Activated CD4-positive, alpha-beta T cell treated with anti-CD3 and anti-CD28 coated beads, Interleukin-2, Interleukin-6, amounts not matched to agents 100 ng/mL and 50 ng/mL, durations not matched to agents 16 hours and 8 hours (primary cell): Measurements from ENCODE around the gene NELL1.
"Not testable (repeated sequence)": the region's sequence is repeated elsewhere in the genome, so short reads cannot be mapped to it uniquely, and the experiment has no call there.

Experiments
- DNase-seq: peaks from one replicate; pipeline ENCODE4 v3.0.0-alpha.2; 2020

Gene NELL1

GRCh38 chr11:21257461-21257860 lies 588.1 kb downstream of the NELL1 start:
- no peak for DNase-seq

- no peak for DNase-seq
Observed at GRCh38 chr11:21258414-21258813, 589.0 kb downstream of the NELL1 start.

- DNase-seq: no peak
Observed at GRCh38 chr11:21260101-21260500, 590.7 kb downstream of the NELL1 start.

- DNase-seq: no peak
Observed at GRCh38 chr11:21262992-21263391, 593.6 kb downstream of the NELL1 start.

GRCh38 chr11:21264125-21264524 lies 594.7 kb downstream of the NELL1 start:
- DNase-seq: no peak

GRCh38 chr11:21268036-21268435 lies 598.6 kb downstream of the NELL1 start:
- no peak for DNase-seq

GRCh38 chr11:21272139-21272538 lies 602.8 kb downstream of the NELL1 start:
- not testable (repeated sequence) for DNase-seq

- DNase-seq: no peak
Observed at GRCh38 chr11:21278840-21279239, 609.5 kb downstream of the NELL1 start.

- DNase-seq: no peak
Observed at GRCh38 chr11:21285104-21285503, 615.7 kb downstream of the NELL1 start.

GRCh38 chr11:21289686-21290085 lies 620.3 kb downstream of the NELL1 start:
- no peak for DNase-seq

- DNase-seq: no peak
Observed at GRCh38 chr11:21295508-21295907, 626.1 kb downstream of the NELL1 start.

GRCh38 chr11:21301981-21302380 lies 632.6 kb downstream of the NELL1 start:
- DNase-seq: no peak

- no peak for DNase-seq
Observed at GRCh38 chr11:21306739-21307358, 637.5 kb downstream of the NELL1 start.

- DNase-seq: no peak
Observed at GRCh38 chr11:21307874-21308273, 638.5 kb downstream of the NELL1 start.

GRCh38 chr11:21316591-21316990 lies 647.2 kb downstream of the NELL1 start:
- no peak for DNase-seq

- no peak for DNase-seq
Observed at GRCh38 chr11:21321072-21321471, 651.7 kb downstream of the NELL1 start.

- no peak for DNase-seq
Observed at GRCh38 chr11:21321530-21321929, 652.1 kb downstream of the NELL1 start.

GRCh38 chr11:21323617-21324016 lies 654.2 kb downstream of the NELL1 start:
- no peak for DNase-seq

- no peak for DNase-seq
Observed at GRCh38 chr11:21343204-21343603, 673.8 kb downstream of the NELL1 start.

GRCh38 chr11:21346361-21346760 lies 677.0 kb downstream of the NELL1 start:
- DNase-seq: no peak

- no peak for DNase-seq
Observed at GRCh38 chr11:21350613-21351012, 681.2 kb downstream of the NELL1 start.

- DNase-seq: no peak
Observed at GRCh38 chr11:21353425-21353824, 684.0 kb downstream of the NELL1 start.

- no peak for DNase-seq
Observed at GRCh38 chr11:21364866-21365624, 695.7 kb downstream of the NELL1 start.

- DNase-seq: no peak
Observed at GRCh38 chr11:21369947-21370346, 700.6 kb downstream of the NELL1 start.

- no peak for DNase-seq
Observed at GRCh38 chr11:21371044-21371443, 701.7 kb downstream of the NELL1 start.
